GM20000 (cell line): ENCODE data around the gene SWAP70.
"Not testable (repeated sequence)": the region's sequence is repeated elsewhere in the genome, so short reads cannot be mapped to it uniquely, and the experiment has no call there.

Source experiments
- DNase-seq: peaks from one replicate; pipeline ENCODE4 v3.0.0; 2012; ENCODE audit warnings: low spot score
- CTCF ChIP-seq: IDR thresholded peaks from 2 replicates; pipeline ENCODE4 v1.5.1; 2012; ENCODE audit warnings: mild to moderate bottlenecking, control low read depth; ENCODE audit errors: extremely low read depth, missing control alignments

SWAP70 gene

GRCh38 chr11:9692691-9693090, 28.8 kb downstream of the SWAP70 start:
- no peak for DNase-seq
- TF ChIP-seq CTCF, result no peak

DNA sequence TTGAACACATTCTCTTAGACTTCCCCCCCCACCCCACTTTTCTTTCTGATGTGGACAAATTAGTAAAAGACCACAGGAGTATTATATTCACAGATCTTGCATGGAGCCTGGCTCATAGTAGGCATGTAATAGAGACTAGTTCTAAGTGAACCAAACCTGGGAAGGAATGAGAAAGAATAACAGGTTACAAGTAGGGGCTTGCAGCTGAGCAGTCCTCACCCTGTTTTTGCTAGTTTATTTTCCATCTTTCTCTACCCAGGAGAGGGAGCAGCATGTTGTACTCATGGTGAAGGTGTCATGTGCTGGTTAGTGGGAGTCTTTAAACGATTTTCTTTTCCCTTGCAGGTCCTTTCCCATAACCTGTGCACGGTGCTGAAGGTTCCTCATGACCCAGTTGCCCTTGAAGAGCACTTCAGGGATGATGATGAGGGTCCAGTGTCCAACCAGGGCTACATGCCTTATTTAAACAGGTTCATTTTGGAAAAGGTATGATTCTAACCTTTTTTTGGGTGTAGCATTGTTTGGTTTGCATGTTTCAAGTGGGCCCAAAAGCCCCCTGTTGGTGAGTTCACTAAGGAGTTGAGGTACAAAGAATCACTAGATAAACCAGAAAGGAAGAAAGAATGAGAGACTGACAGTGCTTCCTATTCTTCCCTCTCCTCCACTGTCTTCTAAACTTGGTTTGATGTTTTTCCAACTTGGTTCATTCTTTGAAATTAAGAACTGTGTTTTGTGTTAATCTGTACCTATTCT, 30.1 kb downstream of the SWAP70 start:
- DNase-seq, result no peak
- TF ChIP-seq CTCF, result no peak

DNA sequence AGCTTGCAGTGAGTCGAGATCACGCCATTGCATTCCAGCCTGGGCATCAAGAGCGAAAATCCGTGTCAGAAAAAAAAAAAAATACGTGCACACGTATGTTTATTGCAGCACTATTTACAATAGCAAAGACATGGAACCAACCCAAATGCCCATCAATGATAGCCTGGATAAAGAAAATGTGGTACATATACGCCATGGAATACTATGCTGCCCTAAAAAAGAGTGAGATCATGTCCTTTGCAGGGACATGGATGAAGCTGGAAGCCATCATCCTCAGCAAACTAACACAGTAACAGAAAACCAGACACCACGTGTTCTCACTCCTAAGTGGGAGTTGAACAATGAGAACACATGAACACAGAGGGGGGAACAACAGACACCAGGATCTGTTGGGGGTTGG, 31.4 kb downstream of the SWAP70 start:
- not testable (repeated sequence) for DNase-seq

DNA sequence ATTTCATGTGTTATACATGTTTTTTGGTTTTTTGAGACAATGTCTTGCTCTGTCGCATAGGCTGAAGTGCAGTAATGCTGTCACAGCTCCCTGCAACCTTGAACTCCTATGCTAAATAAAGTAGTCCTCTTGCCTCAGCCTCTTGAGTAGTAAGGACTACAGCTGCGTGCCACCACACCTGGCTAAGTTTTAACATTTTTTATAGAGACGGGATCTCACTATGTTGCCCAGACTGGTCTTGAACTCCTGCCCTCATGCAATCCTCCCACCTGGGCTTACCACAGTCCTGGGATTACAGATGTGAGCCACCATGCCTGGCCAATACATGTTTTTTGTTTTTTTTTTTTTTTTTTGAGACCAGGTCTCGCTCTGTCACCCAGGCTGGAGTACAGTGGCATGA, 33.9 kb downstream of the SWAP70 start:
- DNase-seq, result no peak
- TF ChIP-seq CTCF, result no peak

DNA sequence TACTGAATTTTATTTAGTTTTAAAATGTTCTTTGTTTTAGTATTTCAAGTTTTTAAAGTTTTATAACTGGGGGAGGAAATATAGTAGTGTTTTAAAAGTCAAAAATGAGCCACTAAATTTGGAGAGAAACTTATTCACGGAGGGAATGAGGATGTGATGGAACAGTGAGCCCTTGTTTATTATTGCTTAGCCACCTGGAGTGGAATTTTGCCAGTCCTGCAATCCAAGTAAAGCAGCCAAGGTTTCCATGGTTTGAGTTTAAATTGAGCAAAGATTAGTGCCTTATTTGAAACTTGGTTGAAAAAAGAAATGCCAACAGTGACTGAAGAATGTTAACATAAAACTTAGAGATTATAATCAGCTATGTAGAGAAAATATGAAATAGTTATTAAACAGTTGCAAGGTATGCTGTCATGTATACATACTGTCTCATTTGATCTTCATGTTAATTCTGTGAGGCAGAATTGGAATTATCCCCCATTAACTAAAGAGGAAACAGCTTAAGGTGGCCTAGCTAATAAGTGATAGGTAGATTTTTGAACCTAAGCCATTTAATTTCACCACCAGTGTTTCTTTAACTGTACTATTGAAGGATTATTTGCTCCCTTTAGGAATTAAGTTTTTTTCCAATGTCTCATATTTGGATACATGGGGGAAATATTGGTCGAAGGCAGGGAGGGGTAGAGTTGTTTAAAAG, 36.4 kb downstream of the SWAP70 start:
- no peak for TF ChIP-seq CTCF
- DNase-seq, result no peak

- no peak for DNase-seq
- TF ChIP-seq CTCF, result no peak
These were observed 37.9 kb downstream of the SWAP70 start for GRCh38 chr11:9701799-9702198.

DNA sequence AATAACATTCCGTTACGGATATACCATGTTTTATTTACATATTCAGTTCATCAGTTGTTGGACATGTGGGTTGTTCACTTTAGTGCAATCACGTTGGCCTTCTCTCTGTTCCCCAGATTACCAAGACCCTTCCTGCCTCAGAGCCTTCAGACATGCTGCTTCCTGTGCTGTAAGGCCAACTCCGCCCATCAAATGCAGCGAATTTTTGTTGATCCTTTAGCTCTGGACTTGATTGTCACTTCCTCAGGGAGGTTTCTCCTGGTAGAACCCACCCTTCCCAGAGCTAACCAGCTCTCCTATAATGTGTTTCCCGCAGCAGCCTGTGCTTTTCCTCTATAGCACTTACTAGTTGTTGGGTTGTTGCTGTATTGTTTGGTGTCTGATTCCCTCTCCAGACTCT, 39.4 kb downstream of the SWAP70 start:
- no peak for DNase-seq
- no peak for TF ChIP-seq CTCF

GRCh38 chr11:9704037-9704436, 40.2 kb downstream of the SWAP70 start:
- no peak for DNase-seq
- TF ChIP-seq CTCF, result no peak
